ENCODE measurements around the gene MLLT1.

DNA sequence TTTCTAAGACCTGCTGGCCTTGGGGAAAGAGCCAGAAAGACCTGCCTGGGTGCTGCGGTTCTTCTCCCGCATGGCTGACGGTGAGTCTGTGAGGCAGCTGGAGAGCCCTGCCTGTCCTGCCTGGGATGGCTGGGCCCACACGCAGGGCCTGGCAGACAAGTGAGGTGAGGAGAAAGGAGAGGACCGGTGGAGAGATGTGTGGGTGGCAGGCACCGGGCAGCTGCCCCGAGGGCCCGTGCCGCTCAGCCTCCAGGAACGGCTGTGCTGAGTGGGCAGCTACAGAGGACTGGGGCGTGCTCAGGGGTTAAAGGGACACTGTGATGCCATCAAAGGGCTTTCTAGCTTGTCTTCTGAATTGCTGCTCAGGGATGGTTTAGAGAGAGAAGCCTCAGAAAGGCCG is 53.8 kb downstream of the MLLT1 start:
- TF ChIP-seq, protein P1, sequence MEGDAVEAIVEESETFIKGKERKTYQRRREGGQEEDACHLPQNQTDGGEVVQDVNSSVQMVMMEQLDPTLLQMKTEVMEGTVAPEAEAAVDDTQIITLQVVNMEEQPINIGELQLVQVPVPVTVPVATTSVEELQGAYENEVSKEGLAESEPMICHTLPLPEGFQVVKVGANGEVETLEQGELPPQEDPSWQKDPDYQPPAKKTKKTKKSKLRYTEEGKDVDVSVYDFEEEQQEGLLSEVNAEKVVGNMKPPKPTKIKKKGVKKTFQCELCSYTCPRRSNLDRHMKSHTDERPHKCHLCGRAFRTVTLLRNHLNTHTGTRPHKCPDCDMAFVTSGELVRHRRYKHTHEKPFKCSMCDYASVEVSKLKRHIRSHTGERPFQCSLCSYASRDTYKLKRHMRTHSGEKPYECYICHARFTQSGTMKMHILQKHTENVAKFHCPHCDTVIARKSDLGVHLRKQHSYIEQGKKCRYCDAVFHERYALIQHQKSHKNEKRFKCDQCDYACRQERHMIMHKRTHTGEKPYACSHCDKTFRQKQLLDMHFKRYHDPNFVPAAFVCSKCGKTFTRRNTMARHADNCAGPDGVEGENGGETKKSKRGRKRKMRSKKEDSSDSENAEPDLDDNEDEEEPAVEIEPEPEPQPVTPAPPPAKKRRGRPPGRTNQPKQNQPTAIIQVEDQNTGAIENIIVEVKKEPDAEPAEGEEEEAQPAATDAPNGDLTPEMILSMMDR (IDR thresholded peaks at IDR 0.05 in 8 of 11, conservative IDR thresholded peaks at IDR 0.05 in 3 of 11) = no peak
- TF ChIP-seq POLR2A (IDR thresholded peaks at IDR 0.05) (no peak), POLR2AphosphoS5 (IDR thresholded peaks at IDR 0.05) (peak in 1 of 3 donors; percentile 17)
